Calu3 (cell line): ENCODE measurements around the gene TRPV4. TPM values are rescaled to one million over a fixed set of nuclear protein-coding genes. Genes with fewer than 3 reads are reported as not detected.

Experiments
- BruUV-seq: library from RNA; stranded (reverse); fragments of 400-500 nt; replicated peaks from 2 replicates; lab custom pipeline; 2021; lab: Mats Ljungman, UMichigan
- CTCF ChIA-PET: fragments of 300-600 bp; sonication (Branson Sonifier 250); formaldehyde crosslinking; loops from one replicate; lab custom pipeline; 2022; ENCODE audit warnings: antibody characterized with exemption; lab: Charles Lee
- DNase-seq: peaks from one replicate; pipeline ENCODE4 v3.0.0; 2022
- H3K27ac Mint-ChIP-seq: one replicate; pipeline ENCODE4 v1.8.0; 2022; ENCODE audit warnings: mixed read lengths; ENCODE audit not compliant: unreplicated experiment
- H3K27me3 Mint-ChIP-seq: one replicate; pipeline ENCODE4 v1.8.0; 2022; ENCODE audit warnings: mixed read lengths; ENCODE audit not compliant: unreplicated experiment
- H3K36me3 Mint-ChIP-seq: one replicate; pipeline ENCODE4 v1.8.0; 2022; ENCODE audit warnings: mild to moderate bottlenecking, moderate library complexity, mixed read lengths; ENCODE audit not compliant: insufficient read depth, unreplicated experiment
- H3K4me1 Mint-ChIP-seq: one replicate; pipeline ENCODE4 v1.8.0; 2022; ENCODE audit warnings: mild to moderate bottlenecking, low read depth, mixed read lengths; ENCODE audit not compliant: unreplicated experiment
- H3K4me3 Mint-ChIP-seq: one replicate; pipeline ENCODE4 v1.8.0; 2022; ENCODE audit warnings: mild to moderate bottlenecking, low read depth, moderate library complexity, mixed read lengths; ENCODE audit not compliant: unreplicated experiment
- H3K9me3 Mint-ChIP-seq: one replicate; pipeline ENCODE4 v1.8.0; 2022; ENCODE audit warnings: low read depth, mixed read lengths; ENCODE audit not compliant: unreplicated experiment
- CTCF ChIP-seq: fragments of 200-600 bp; IDR thresholded peaks from one replicate; pipeline ENCODE4 v1.8.0; 2022; ENCODE audit warnings: antibody characterized with exemption; ENCODE audit not compliant: unreplicated experiment
- intact Hi-C: fragments of 100-400 bp; cut with micrococcal nuclease; formaldehyde crosslinking; loops from one replicate; pipeline ENCODE4 v1.10.0; 2022; ENCODE audit not compliant: unreplicated experiment
- total RNA-seq: library from RNA; stranded (reverse); gene quantifications from 2 replicates; pipeline ENCODE4 v1.2.3, GENCODE V29; 2022

TRPV4 gene
- total RNA-seq, 1 experiment from 2014 or later = 25.3 TPM

- CTCF ChIA-PET = interaction anchor here (0.8 kb wide), 1 partner anchor 13 kb away, joined by 3 read pairs; no protein-coding TSS in a partner anchor
Measured at GRCh38 chr12:109760031-109760929, 72.9 kb downstream of the TRPV4 start.

GRCh38 chr12:109759595-109759994, 73.6 kb downstream of the TRPV4 start:
- intact Hi-C loops = no loop called here
- Mint-ChIP-seq H3K9me3 (peaks cover 3% of the 10 kb centered on the region), H3K27ac (no peak overlapping the region), H3K4me3 (no peak overlapping the region), H3K27me3 (peaks cover 13% of the 10 kb centered on the region), H3K4me1 (peaks cover 7% of the 10 kb centered on the region), H3K36me3 (peaks cover 11% of the 10 kb centered on the region)
- no peak for DNase-seq
- CTCF ChIA-PET = no interaction called here
- no peak for TF ChIP-seq CTCF
- BruUV-seq = no TSS peak

More at GRCh38 chr12:109760031-109760929, 72.9 kb downstream of the TRPV4 start:
- Mint-ChIP-seq H3K9me3 (peaks cover 3% of the 10 kb centered on the region), H3K36me3 (peaks cover 11% of the 10 kb centered on the region), H3K4me3 (no peak overlapping the region), H3K27ac (no peak overlapping the region), H3K27me3 (peaks cover 13% of the 10 kb centered on the region), H3K4me1 (peaks cover 7% of the 10 kb centered on the region)
- DNase-seq = peak; percentile 59
- intact Hi-C loops = no loop called here
- BruUV-seq = no TSS peak
- no peak for TF ChIP-seq CTCF

GRCh38 chr12:109758426-109759420, 74.5 kb downstream of the TRPV4 start:
- peaks cover 11% of the 10 kb centered on the region for H3K36me3 Mint-ChIP-seq
- intact Hi-C loops = no loop called here
- CTCF ChIA-PET = interaction anchor here (0.7 to 1.1 kb wide), 2 partner anchors 19 to 214 kb away, joined by 3 read pairs; no protein-coding TSS in a partner anchor
- peaks cover 13% of the 10 kb centered on the region for H3K27me3 Mint-ChIP-seq
- no peak for DNase-seq
- H3K9me3 Mint-ChIP-seq = peaks cover 3% of the 10 kb centered on the region
- H3K27ac Mint-ChIP-seq = no peak overlapping the region
- peaks cover 7% of the 10 kb centered on the region for H3K4me1 Mint-ChIP-seq
- BruUV-seq = no TSS peak
- H3K4me3 Mint-ChIP-seq = no peak overlapping the region
- no peak for TF ChIP-seq CTCF

DNA sequence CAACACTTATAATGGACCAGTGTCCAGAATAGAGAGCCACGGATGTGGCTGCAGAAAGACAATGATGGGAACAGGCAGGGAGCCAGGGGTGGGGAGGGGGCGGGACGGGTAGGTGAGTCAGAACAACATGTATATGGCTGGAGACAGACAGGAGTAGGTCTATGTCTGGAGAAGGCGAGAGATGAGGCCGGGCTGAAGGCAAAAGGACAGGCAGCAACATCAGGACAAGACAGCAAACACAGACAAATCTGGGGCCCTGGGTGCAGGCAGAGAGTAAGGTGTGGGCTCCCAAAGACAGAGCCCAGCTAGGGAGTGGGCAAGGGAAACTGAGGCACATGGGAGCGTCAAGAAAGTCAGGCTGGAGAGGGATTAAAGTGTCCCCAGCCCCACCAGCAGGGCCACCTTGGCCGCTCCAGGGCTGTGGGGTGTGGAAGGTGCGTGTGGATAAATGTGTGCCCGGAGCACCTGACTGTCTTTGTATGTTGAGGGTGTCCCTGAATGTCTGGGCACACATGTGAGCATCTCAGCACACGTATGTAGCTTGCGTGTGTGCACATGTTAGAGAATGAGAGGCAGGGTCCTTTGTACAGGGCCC, 75.4 kb downstream of the TRPV4 start:
- H3K9me3 Mint-ChIP-seq = peaks cover 3% of the 10 kb centered on the region
- no peak for TF ChIP-seq CTCF
- H3K4me1 Mint-ChIP-seq = no peaks in the 10 kb centered on the region
- peaks cover 5% of the 10 kb centered on the region for H3K36me3 Mint-ChIP-seq
- no peak overlapping the region for H3K4me3 Mint-ChIP-seq
- no peak for DNase-seq
- peaks cover 13% of the 10 kb centered on the region for H3K27me3 Mint-ChIP-seq
- H3K27ac Mint-ChIP-seq = no peak overlapping the region
- BruUV-seq = no TSS peak
- intact Hi-C loops = no loop called here
- CTCF ChIA-PET = interaction anchor here (1.1 kb wide), 1 partner anchor 18 kb away, joined by 3 read pairs; no protein-coding TSS in a partner anchor
